ENCODE measurements around the gene TP53TG3F.
"Not testable (repeated sequence)": the region's sequence is repeated elsewhere in the genome, so short reads cannot be mapped to it uniquely, and the experiment has no call there.

- TF ChIP-seq EZH2 (IDR thresholded peaks at IDR 0.05); POLR2AphosphoS5 (IDR thresholded peaks at IDR 0.05; ENCODE audit: borderline replicate concordance, low read depth, low read length); FOXP2 (optimal IDR thresholded peaks at IDR 0.05; ENCODE audit: control extremely low read depth, extremely low read length, insufficient read depth): not testable (repeated sequence)
These were observed 32.2 kb downstream of the TP53TG3F start for GRCh38 chr16:33491611-33492010.

All from SK-N-MC (cell line).